DOHH2 (cell line): Measurements from ENCODE around the gene NOSTRIN.
"Not testable (repeated sequence)": the region's sequence is repeated elsewhere in the genome, so short reads cannot be mapped to it uniquely, and the experiment has no call there.

Experiments
- CTCF ChIP-seq: fragments of 200-600 bp; sonication (generic); IDR thresholded peaks from one replicate; pipeline ENCODE4 v1.5.1; 2014; ENCODE audit warnings: antibody characterized with exemption, mild to moderate bottlenecking, low read depth, low read length; ENCODE audit not compliant: poor library complexity, severe bottlenecking
- EZH2phosphoT487 ChIP-seq: fragments of 200-600 bp; sonication (generic); IDR thresholded peaks from 2 replicates; pipeline ENCODE4 v1.6.1; 2017; ENCODE audit warnings: borderline replicate concordance, mild to moderate bottlenecking, antibody characterized with exemption, low read length, moderate library complexity, mixed read lengths

DNA sequence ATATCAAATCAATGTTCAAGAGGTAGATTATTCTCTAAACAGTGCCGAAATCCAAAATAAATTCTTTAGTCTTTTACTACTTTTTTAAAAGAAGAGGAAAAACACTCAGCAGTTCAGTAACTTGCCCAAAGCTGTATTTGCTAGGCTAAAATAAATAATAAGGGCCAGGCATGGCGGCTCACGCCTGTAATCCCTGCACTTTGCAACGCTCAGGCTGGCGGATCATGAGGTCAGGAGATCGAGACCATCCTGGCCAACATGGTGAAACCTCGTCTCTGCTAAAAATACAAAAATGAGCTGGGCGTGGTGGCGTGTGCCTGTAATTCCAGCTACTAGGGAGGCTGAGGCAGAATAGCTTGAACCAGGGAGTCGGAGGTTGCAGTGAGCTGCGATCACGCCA is 79.7 kb downstream of the NOSTRIN start:
- TF ChIP-seq CTCF, EZH2phosphoT487: not testable (repeated sequence)
